ENCODE measurements around the gene BEND4.

BEND4 gene

DNA sequence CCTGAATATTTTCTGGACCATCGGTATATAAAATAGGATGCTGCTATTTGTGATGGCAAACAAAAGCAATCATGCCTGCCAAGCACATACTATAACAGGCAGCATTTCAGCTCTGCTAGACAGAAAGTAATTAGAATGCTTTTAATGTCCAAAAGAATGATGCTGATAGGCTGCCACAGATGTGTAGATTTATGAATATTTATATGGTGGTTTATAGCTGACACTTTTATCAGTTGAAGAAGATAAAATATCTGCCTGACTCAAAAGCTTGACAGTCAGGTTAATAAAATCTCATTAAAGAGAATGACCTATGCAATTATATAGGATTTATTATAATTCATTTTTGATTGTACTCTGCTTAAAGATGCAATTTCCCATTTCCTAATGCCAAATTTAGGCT is 4.0 kb downstream of the BEND4 start:
- Histone ChIP-seq H3F3A (ENCODE audit: control insufficient read depth, insufficient read depth) (no peaks in the 10 kb centered on the region), H3K4me3 (ENCODE audit: low read length) (no peak overlapping the region), H3K27ac (ENCODE audit: low read depth, low read length) (no peak overlapping the region), H3K4me2 (ENCODE audit: low read length) (no peak overlapping the region), H3K27me3 (ENCODE audit: control insufficient read depth, low read length) (peaks cover 38% of the 10 kb centered on the region), H3K79me2 (ENCODE audit: control insufficient read depth, low read length) (no peaks in the 10 kb centered on the region), H3K4me1 (ENCODE audit: control insufficient read depth, low read length) (peaks cover 7% of the 10 kb centered on the region), H3K9me3 (ENCODE audit: control insufficient read depth, insufficient read depth, low read length) (no peaks in the 10 kb centered on the region), H3K36me3 (ENCODE audit: control insufficient read depth, low read length) (no peaks in the 10 kb centered on the region), H3K9me2 (replicated peaks; ENCODE audit: control insufficient read depth, low read length) (no peaks in the 10 kb centered on the region), H4K20me1 (ENCODE audit: control insufficient read depth, insufficient read depth, low read depth, low read length) (no peaks in the 10 kb centered on the region)
- TF ChIP-seq, protein P1, sequence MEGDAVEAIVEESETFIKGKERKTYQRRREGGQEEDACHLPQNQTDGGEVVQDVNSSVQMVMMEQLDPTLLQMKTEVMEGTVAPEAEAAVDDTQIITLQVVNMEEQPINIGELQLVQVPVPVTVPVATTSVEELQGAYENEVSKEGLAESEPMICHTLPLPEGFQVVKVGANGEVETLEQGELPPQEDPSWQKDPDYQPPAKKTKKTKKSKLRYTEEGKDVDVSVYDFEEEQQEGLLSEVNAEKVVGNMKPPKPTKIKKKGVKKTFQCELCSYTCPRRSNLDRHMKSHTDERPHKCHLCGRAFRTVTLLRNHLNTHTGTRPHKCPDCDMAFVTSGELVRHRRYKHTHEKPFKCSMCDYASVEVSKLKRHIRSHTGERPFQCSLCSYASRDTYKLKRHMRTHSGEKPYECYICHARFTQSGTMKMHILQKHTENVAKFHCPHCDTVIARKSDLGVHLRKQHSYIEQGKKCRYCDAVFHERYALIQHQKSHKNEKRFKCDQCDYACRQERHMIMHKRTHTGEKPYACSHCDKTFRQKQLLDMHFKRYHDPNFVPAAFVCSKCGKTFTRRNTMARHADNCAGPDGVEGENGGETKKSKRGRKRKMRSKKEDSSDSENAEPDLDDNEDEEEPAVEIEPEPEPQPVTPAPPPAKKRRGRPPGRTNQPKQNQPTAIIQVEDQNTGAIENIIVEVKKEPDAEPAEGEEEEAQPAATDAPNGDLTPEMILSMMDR (IDR thresholded peaks at IDR 0.05; ENCODE audit: low read depth, low read length, poor library complexity, severe bottlenecking) = no peak
- TF ChIP-seq EZH2phosphoT487 (IDR thresholded peaks at IDR 0.05; ENCODE audit: borderline replicate concordance, low read length) = no peak

DNA sequence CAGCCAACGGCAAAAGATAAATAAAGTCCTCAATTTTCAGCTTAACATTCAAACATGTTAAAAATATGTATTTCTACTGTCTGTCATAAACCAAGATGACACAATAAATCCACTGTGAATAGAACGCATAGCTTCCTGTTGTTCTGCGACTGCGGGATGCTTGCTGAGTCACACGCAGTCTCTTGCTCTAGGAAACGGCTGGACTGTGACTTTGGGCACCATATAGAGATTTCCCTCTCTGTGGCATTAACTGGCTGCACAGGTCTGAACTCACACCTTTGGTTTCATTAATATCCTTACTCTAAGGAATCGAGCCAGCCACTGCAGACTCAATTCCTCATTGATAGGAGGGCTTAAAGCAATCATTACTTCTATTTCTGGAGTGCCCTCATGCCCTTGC is 8.4 kb downstream of the BEND4 start:
- Histone ChIP-seq H3K9me2 (replicated peaks; ENCODE audit: control insufficient read depth, low read length) (no peaks in the 10 kb centered on the region), H3K27ac (ENCODE audit: low read depth, low read length) (no peak overlapping the region), H3K4me1 (ENCODE audit: control insufficient read depth, low read length) (no peaks in the 10 kb centered on the region), H4K20me1 (ENCODE audit: control insufficient read depth, insufficient read depth, low read depth, low read length) (no peaks in the 10 kb centered on the region), H3K79me2 (ENCODE audit: control insufficient read depth, low read length) (no peaks in the 10 kb centered on the region), H3K36me3 (ENCODE audit: control insufficient read depth, low read length) (no peaks in the 10 kb centered on the region), H3K4me2 (ENCODE audit: low read length) (no peak overlapping the region), H3F3A (ENCODE audit: control insufficient read depth, insufficient read depth) (no peaks in the 10 kb centered on the region), H3K9me3 (ENCODE audit: control insufficient read depth, insufficient read depth, low read length) (no peaks in the 10 kb centered on the region), H3K27me3 (ENCODE audit: control insufficient read depth, low read length) (no peaks in the 10 kb centered on the region), H3K4me3 (ENCODE audit: low read length) (no peak overlapping the region)
- TF ChIP-seq, protein P1 (IDR thresholded peaks at IDR 0.05; ENCODE audit: low read depth, low read length, poor library complexity, severe bottlenecking) = no peak
- TF ChIP-seq EZH2phosphoT487 (IDR thresholded peaks at IDR 0.05; ENCODE audit: borderline replicate concordance, low read length) = no peak

DNA sequence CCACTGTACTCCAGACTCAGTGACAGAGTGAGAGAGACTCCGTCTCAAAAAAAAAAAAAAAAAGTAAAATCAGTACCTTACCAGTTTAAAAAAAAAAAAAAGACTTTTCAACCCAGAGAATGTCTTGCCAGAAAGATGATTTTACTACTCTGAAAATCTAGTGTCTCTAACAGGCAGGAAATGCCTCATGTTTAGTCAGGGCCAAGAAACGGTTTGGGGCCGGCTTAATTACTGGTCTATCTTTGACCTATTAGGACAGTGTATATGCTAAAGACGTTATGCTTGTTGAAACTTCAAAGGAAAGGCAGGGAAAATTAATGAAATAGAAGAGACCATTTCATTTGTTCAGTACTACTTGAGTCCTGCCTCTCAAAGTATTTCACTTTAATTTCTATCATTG is 9.9 kb downstream of the BEND4 start:
- no peaks in the 10 kb centered on the region for H3K36me3 ChIP-seq (ENCODE audit: control insufficient read depth, low read length)
- no peaks in the 10 kb centered on the region for H3K79me2 ChIP-seq (ENCODE audit: control insufficient read depth, low read length)
- TF ChIP-seq EZH2phosphoT487 (IDR thresholded peaks at IDR 0.05; ENCODE audit: borderline replicate concordance, low read length) = no peak
- TF ChIP-seq, protein P1 (IDR thresholded peaks at IDR 0.05; ENCODE audit: low read depth, low read length, poor library complexity, severe bottlenecking) = no peak
- H3K27me3 ChIP-seq (ENCODE audit: control insufficient read depth, low read length) = no peaks in the 10 kb centered on the region
- H3K4me1 ChIP-seq (ENCODE audit: control insufficient read depth, low read length) = no peaks in the 10 kb centered on the region
- H3F3A ChIP-seq (ENCODE audit: control insufficient read depth, insufficient read depth) = no peaks in the 10 kb centered on the region
- H3K27ac ChIP-seq (ENCODE audit: low read depth, low read length) = no peak overlapping the region
- no peaks in the 10 kb centered on the region for H3K9me2 ChIP-seq (replicated peaks; ENCODE audit: control insufficient read depth, low read length)
- H3K9me3 ChIP-seq (ENCODE audit: control insufficient read depth, insufficient read depth, low read length) = no peaks in the 10 kb centered on the region
- H4K20me1 ChIP-seq (ENCODE audit: control insufficient read depth, insufficient read depth, low read depth, low read length) = no peaks in the 10 kb centered on the region
- H3K4me3 ChIP-seq (ENCODE audit: low read length) = no peak overlapping the region
- H3K4me2 ChIP-seq (ENCODE audit: low read length) = no peak overlapping the region

- Histone ChIP-seq H4K20me1 (ENCODE audit: control insufficient read depth, insufficient read depth, low read depth, low read length) (no peaks in the 10 kb centered on the region), H3K9me2 (replicated peaks; ENCODE audit: control insufficient read depth, low read length) (no peaks in the 10 kb centered on the region), H3K4me1 (ENCODE audit: control insufficient read depth, low read length) (no peaks in the 10 kb centered on the region), H3K36me3 (ENCODE audit: control insufficient read depth, low read length) (no peaks in the 10 kb centered on the region), H3K27me3 (ENCODE audit: control insufficient read depth, low read length) (no peaks in the 10 kb centered on the region), H3K9me3 (ENCODE audit: control insufficient read depth, insufficient read depth, low read length) (no peaks in the 10 kb centered on the region), H3K79me2 (ENCODE audit: control insufficient read depth, low read length) (no peaks in the 10 kb centered on the region), H3K4me2 (ENCODE audit: low read length) (no peak overlapping the region), H3K4me3 (ENCODE audit: low read length) (no peak overlapping the region), H3F3A (ENCODE audit: control insufficient read depth, insufficient read depth) (no peaks in the 10 kb centered on the region), H3K27ac (ENCODE audit: low read depth, low read length) (no peak overlapping the region)
- TF ChIP-seq, protein P1 (IDR thresholded peaks at IDR 0.05; ENCODE audit: low read depth, low read length, poor library complexity, severe bottlenecking) = no peak
- TF ChIP-seq EZH2phosphoT487 (IDR thresholded peaks at IDR 0.05; ENCODE audit: borderline replicate concordance, low read length) = no peak
Observed at GRCh38 chr4:42136371-42136770, 16.1 kb downstream of the BEND4 start.

Measured in DOHH2 (cell line).